HG02852 (cell line): ENCODE results near the gene HOXD1.

Experiments used
- ATAC-seq: cut with Tn5 transposase; IDR thresholded peaks from one replicate; pipeline ENCODE4 v1.9.1; 2021; ENCODE audit warnings: mild to moderate bottlenecking, moderate library complexity; ENCODE audit not compliant: unreplicated experiment

The HOXD1 gene

DNA sequence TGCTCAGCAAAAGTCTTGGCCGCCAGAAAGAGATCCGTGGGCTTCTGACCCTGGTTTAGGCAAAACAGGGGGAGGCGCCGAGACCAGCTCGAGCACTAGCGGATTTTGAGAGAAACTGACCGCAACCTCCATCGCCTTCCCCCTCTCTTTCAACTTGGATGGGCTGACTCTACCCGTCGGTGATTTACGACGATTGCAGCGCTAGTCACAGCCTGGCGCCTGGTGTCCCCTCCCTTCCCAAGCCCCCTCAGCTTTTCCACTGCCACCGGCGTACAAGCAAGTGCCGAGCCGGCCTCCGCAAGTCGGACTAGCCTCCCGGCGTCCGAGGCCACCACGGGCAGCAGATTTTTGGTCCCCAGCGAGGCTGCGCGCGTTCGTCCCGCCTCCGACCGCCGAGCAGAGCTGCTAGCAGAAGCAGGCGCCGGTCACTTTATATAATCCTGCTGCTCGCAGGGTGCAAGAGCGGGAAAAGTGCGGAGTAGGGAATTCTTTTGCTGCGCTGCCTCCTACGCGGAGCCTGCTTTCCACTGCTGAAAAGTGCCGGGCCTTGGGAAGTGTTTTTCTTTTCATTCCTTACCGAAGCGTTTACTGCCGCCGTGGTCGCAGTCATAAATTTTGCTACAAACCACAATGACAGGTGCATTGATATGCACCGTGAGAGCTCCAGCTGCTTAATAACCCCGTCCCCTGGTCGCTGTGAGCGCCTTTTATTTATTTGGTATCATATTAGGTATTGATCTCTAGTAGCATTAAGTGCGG, 23.7 kb upstream of the HOXD1 start:
- ATAC-seq = no peak

- ATAC-seq = no peak
Measured at GRCh38 chr2:176165370-176166050, 23.0 kb upstream of the HOXD1 start.

DNA sequence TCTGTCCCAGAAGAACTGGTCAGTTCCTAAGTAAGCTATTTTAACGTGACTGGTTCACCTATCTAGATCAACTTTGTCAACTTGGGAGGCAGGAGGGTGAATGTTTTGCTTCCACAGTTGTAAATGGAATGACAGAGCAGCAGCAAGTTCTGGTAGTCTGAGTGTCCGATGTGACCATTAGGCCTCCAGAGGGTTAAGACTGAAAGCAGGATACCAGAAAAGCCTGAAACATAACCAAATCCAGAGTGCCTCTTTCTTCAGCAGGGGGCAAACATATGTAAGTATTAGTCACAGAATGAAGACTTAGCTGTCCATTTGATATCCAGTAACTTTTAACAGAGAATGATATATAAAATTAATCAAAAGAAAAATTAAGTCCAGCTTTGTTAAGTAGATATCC, 22.2 kb upstream of the HOXD1 start:
- ATAC-seq = no peak

- no peak for ATAC-seq
Measured at GRCh38 chr2:176167398-176167797, 21.1 kb upstream of the HOXD1 start.

DNA sequence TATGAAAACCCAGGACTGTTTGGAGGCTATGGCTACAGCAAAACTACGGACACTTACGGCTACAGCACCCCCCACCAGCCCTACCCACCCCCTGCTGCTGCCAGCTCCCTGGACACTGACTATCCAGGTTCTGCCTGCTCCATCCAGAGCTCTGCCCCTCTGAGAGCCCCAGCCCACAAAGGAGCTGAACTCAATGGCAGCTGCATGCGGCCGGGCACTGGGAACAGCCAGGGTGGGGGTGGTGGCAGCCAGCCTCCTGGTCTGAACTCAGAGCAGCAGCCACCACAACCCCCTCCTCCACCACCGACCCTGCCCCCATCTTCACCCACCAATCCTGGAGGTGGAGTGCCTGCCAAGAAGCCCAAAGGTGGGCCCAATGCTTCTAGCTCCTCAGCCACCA, 19.3 kb upstream of the HOXD1 start:
- ATAC-seq = no peak

- ATAC-seq = no peak
Measured at GRCh38 chr2:176169711-176170110, 18.8 kb upstream of the HOXD1 start.

GRCh38 chr2:176170602-176171305, 17.7 kb upstream of the HOXD1 start:
- ATAC-seq = no peak

DNA sequence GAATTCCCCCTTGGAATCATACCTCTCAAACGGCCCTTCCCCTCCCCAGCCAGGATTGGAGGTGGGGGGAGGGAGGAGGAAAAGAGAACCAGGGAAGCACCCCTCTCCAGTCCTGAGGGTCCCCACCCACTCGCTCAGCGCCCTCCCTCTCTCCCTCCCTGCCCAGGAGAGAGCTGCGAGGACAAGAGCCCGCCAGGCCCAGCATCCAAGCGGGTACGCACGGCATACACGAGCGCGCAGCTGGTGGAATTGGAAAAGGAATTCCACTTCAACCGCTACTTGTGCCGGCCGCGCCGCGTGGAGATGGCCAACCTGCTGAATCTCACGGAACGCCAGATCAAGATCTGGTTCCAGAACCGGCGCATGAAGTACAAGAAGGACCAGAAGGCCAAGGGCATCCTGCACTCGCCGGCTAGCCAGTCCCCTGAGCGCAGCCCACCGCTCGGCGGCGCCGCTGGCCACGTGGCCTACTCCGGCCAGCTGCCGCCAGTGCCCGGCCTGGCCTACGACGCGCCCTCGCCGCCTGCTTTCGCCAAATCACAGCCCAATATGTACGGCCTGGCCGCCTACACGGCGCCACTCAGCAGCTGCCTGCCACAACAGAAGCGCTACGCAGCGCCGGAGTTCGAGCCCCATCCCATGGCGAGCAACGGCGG, 17.0 kb upstream of the HOXD1 start:
- ATAC-seq = no peak

DNA sequence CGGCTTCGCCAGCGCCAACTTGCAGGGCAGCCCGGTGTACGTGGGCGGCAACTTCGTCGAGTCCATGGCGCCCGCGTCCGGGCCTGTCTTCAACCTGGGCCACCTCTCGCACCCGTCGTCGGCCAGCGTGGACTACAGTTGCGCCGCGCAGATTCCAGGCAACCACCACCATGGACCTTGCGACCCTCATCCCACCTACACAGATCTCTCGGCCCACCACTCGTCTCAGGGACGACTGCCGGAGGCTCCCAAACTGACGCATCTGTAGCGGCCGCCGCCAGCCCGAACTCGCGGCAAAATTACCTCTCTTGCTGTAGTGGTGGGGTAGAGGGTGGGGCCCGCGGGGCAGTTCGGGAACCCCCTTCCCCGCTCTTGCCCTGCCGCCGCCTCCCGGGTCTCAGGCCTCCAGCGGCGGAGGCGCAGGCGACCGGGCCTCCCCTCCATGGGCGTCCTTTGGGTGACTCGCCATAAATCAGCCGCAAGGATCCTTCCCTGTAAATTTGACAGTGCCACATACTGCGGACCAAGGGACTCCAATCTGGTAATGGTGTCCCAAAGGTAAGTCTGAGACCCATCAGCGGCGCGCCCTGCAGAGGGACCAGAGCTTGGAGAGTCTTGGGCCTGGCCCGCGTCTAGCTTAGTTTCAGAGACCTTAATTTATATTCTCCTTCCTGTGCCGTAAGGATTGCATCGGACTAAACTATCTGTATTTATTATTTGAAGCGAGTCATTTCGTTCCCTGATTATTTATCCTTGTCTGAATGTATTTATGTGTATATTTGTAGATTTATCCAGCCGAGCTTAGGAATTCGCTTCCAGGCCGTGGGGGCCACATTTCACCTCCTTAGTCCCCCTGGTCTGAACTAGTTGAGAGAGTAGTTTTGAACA, 16.2 kb upstream of the HOXD1 start:
- ATAC-seq = no peak

GRCh38 chr2:176172895-176173566, 15.4 kb upstream of the HOXD1 start:
- ATAC-seq = no peak

DNA sequence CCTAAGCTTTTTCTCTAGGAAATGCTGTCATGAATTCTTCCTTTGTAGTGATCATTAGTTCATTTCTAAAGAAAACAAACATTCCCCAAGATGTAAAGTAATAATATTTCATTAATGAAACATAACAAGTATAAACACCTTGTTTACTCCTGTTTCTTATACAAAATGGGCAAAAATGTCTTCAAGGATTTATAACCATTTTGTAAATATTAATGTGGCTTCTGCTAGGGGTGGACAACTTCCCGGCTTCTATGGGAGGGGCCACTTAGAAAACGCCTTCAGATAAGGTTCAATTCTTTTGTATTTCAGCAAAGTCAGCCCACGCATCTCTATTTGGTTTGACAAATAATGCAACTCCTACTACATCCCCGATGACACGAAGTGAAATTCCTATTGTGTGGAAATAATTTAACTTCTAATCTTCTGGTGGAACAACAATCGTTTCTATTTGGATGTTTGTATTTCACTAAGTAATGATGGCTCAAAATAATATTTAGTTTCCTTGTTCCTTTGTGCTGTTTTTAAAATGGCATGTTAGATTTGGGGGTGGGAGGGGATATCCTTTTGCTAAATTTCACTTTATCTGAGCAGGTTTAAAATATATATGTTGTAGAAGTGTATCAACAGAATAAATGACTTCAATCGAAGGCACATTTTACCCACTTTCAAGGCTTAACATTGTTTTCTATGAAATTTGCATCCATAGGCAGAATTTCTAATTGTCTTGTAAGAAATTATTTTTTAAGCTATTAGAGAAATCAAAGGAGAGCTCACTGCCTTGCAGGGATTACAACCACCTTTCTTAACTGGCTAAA, 14.7 kb upstream of the HOXD1 start:
- ATAC-seq = no peak

DNA sequence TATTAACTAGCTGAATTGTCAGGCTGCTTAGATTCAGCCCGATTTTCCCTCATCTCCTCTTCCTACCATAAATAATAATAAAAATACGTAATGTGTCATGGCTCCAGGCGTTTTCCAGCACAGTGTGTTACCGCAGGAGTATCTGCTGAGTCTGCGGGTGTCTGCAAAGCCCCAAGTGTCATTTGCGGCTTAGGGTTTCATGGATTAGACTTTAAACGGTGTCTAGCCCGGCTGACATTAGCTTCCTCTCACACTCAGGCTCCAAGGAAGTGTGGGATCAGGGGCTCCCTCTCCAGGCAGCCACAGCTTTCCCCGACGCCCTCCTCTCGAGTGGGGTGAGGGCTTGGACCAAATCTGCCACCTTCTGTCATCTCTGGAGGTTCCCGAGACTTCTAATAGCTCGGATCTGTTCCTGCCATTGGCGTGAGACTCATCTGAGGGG, 14.1 kb upstream of the HOXD1 start:
- no peak for ATAC-seq

DNA sequence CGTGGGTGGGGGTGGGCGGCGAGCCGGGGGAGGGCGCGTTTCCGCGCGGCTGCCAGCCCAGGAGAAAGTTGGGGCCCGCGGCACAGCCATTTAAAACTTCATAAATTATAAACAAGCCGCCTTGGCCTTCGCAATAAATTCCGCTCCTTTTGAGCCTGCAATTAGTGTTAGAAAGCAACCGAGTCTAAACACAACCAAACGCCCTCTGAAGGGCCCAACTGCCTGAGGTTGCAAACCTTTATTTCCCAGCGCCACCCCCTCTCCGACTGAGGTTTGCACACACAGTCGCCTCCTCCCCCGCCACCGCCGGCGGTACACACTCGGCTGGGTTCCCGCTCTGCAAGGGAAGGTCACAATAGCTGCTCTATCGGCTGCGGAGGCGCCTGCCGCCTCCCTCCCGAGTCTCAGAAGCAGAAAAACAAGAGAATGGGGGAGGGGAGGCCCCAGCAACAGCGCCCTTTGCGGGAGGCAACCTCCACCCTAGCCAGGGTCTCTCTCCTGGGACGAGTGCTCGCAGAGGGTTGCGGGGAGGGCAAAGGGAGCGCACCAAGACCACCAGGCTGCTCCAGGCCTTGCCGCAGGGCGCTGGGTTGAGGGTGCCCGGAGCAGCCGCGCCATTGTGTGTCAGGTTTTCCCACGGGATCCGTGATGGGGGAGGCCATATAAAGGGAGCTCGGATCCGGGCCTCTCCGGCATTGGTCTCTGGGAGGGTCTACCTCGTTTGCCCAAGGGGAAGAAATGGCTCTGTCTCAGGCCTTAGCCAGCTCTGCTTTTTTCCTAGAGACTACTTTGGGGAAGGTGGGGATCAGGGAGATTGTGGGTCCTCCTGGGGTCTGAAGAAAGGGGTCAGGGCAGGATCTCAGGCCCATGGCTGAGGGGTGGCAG, 13.4 kb upstream of the HOXD1 start:
- no peak for ATAC-seq

GRCh38 chr2:176175709-176176607, 12.5 kb upstream of the HOXD1 start:
- ATAC-seq = no peak

GRCh38 chr2:176177580-176178037, 10.9 kb upstream of the HOXD1 start:
- no peak for ATAC-seq

- ATAC-seq = no peak
Measured at GRCh38 chr2:176178038-176178756, 10.3 kb upstream of the HOXD1 start.
